Measurements from ENCODE around the gene MED15. TPM values are rescaled to one million over a fixed set of nuclear protein-coding genes. Genes with fewer than 3 reads are reported as not detected.

MED15 gene, protein sequence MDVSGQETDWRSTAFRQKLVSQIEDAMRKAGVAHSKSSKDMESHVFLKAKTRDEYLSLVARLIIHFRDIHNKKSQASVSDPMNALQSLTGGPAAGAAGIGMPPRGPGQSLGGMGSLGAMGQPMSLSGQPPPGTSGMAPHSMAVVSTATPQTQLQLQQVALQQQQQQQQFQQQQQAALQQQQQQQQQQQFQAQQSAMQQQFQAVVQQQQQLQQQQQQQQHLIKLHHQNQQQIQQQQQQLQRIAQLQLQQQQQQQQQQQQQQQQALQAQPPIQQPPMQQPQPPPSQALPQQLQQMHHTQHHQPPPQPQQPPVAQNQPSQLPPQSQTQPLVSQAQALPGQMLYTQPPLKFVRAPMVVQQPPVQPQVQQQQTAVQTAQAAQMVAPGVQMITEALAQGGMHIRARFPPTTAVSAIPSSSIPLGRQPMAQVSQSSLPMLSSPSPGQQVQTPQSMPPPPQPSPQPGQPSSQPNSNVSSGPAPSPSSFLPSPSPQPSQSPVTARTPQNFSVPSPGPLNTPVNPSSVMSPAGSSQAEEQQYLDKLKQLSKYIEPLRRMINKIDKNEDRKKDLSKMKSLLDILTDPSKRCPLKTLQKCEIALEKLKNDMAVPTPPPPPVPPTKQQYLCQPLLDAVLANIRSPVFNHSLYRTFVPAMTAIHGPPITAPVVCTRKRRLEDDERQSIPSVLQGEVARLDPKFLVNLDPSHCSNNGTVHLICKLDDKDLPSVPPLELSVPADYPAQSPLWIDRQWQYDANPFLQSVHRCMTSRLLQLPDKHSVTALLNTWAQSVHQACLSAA
- 10 to 100 TPM; 61.4 to 62.7 TPM for total RNA-seq
- polyA plus RNA-seq (2013, experiment 1 of 2): 49.1 TPM
- 45.9 TPM for polyA plus RNA-seq (2013, experiment 2 of 2)
- long read RNA-seq, experiment 1, partial matches to known transcripts: 9 of 24 reads
- long read RNA-seq, experiment 1, other reads (novel, unspliced or antisense): 9 of 24 reads
- long read RNA-seq, experiment 2, transcript MED15-203 (16 exons, 2,235 nt): minor isoform, 6 of 133 reads
- long read RNA-seq, experiment 2, transcript MED15-201 (18 exons, 3,351 nt): minor isoform, 23 of 133 reads
- long read RNA-seq, experiment 2, transcript MED15-202 (17 exons, 3,252 nt): major isoform, 56 of 133 reads
- long read RNA-seq, experiment 2, partial matches to known transcripts: 14 of 133 reads
- long read RNA-seq, experiment 2, other reads (novel, unspliced or antisense): 27 of 133 reads
- long read RNA-seq, experiment 3, transcript MED15-201 (18 exons, 3,351 nt): minor isoform, 8 of 84 reads
- long read RNA-seq, experiment 3, transcript MED15-202 (17 exons, 3,252 nt): major isoform, 24 of 84 reads
- long read RNA-seq, experiment 3, transcript MED15-222 (9 exons, 2,733 nt): minor isoform, 5 of 84 reads
- long read RNA-seq, experiment 3, partial matches to known transcripts: 12 of 84 reads
- long read RNA-seq, experiment 3, other reads (novel, unspliced or antisense): 28 of 84 reads
- long read RNA-seq, experiment 4, partial matches to known transcripts: 1 of 8 reads
- long read RNA-seq, experiment 4, other reads (novel, unspliced or antisense): 7 of 8 reads

DNA sequence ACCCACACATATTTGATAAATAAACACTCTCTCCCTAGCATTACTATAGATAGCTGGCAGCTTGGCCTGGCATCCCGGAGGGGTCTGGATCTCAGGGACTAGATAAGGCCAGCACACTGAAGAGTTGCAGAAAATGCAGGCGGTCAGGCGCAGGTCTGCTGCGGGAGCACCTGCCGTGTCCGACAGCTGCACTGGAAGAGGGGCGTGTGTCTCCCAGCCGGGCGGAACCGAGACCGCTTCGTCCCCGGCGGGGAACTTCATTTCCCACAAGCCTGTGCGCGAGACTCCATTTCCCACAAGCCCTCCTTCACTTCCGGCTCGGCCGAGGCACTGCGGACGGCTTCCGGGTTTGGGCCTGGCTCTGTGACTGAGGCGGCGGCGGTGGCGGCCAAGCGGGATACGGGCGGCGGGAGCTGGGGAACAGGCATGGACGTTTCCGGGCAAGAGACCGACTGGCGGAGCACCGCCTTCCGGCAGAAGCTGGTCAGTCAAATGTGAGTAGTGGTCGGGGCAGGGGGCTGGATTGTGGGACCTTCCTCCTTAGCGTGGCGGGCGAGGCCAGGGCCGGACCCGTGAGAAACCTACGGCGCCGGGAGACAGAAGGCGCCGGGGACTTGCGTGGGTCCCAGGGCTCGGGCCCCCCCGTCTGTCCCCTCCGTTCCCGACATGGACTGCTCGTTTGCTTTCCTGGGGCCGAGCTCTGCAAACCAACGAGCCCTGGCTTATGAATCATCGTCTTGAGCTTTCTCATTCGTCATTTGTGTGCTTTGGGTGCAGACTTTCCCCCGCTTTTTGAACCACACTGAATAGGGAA, at the start of gene MED15:
TSS of gene MED15 (plus strand) at position 358 of the 814 bp plus-strand sequence. CDS start at position 427, 69 bp downstream.
- peaks cover 4% of the 10 kb centered on the region for H3K4me1 ChIP-seq (ENCODE audit: control insufficient read depth, insufficient read depth, low read length)
- 1 to 2% methylated on average over 33 to 58 of the region's 58 CpGs for WGBS, 2 experiments (ENCODE audit: insufficient coverage in 1 of 2, insufficient read length in 1 of 2)
- Mint-ChIP-seq H3K4me1 (peaks cover 30% of the 10 kb centered on the region), H3K9me3 (no peaks in the 10 kb centered on the region), H3K27ac (peak within 1 kb of the TSS; percentile 88), H3K36me3 (ENCODE audit: low read depth) (peaks cover 5% of the 10 kb centered on the region), H3K27me3 (ENCODE audit: insufficient read depth) (no peaks in the 10 kb centered on the region), H3K4me3 (peak within 1 kb of the TSS; percentile 85)
- H3K27ac ChIP-seq (ENCODE audit: low read depth, low read length): peak within 1 kb of the TSS; percentile 82
- H3K27me3 ChIP-seq (ENCODE audit: control insufficient read depth, insufficient read depth, low read length, poor library complexity, severe bottlenecking): no peaks in the 10 kb centered on the region
- DNase-seq: peak; percentile 97
- H3K9ac ChIP-seq (ENCODE audit: extremely low read depth, low read length, poor library complexity, severe bottlenecking): peak within 1 kb of the TSS; percentile 94
- peak within 1 kb of the TSS; percentile 100 for H3K4me3 ChIP-seq (ENCODE audit: low read length)
- TF ChIP-seq, protein P1, sequence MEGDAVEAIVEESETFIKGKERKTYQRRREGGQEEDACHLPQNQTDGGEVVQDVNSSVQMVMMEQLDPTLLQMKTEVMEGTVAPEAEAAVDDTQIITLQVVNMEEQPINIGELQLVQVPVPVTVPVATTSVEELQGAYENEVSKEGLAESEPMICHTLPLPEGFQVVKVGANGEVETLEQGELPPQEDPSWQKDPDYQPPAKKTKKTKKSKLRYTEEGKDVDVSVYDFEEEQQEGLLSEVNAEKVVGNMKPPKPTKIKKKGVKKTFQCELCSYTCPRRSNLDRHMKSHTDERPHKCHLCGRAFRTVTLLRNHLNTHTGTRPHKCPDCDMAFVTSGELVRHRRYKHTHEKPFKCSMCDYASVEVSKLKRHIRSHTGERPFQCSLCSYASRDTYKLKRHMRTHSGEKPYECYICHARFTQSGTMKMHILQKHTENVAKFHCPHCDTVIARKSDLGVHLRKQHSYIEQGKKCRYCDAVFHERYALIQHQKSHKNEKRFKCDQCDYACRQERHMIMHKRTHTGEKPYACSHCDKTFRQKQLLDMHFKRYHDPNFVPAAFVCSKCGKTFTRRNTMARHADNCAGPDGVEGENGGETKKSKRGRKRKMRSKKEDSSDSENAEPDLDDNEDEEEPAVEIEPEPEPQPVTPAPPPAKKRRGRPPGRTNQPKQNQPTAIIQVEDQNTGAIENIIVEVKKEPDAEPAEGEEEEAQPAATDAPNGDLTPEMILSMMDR (conservative IDR thresholded peaks at IDR 0.05): no peak
- peaks cover 4% of the 10 kb centered on the region for H3K36me3 ChIP-seq (ENCODE audit: control insufficient read depth, insufficient read depth, low read length)
- no peaks in the 10 kb centered on the region for H3K9me3 ChIP-seq (ENCODE audit: control insufficient read depth, low read length)

DNA sequence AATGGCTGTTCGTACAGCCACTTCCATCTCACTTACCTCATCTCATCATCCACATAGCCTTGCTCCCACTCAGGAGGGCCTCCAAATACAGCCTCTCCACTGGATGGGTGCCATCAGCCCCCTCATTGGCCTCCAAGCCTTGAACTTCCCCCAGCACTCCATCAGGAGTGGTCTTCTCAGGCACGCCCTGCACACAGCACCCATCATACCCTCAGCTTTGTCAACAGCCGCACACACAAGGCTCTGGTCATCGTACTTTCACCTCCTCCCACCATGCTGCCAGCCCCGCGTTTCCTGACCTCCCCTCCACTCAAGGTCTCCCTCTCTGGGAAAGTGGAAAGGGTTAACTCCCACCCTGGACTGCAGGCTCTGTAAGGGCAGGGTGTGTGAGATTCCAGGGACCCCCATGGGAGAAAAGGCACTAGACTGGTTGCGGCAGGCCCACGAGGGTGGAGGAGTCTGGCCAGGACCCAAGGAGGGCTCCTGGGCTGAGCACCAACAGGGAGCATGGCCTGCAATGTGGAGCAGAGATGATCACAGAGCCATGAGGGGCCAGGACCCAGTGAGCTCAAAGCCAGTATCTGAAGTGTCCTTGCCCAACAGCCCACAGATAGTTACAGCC, 48.8 kb upstream of the MED15 start:
- H3K36me3 ChIP-seq (ENCODE audit: control insufficient read depth, insufficient read depth, low read length): peaks cover 18% of the 10 kb centered on the region
- Mint-ChIP-seq H3K9me3 (no peaks in the 10 kb centered on the region), H3K27ac (no peak overlapping the region), H3K4me1 (peaks cover 8% of the 10 kb centered on the region), H3K4me3 (no peak overlapping the region), H3K36me3 (ENCODE audit: low read depth) (peaks cover 15% of the 10 kb centered on the region), H3K27me3 (ENCODE audit: insufficient read depth) (peaks cover 2% of the 10 kb centered on the region)
- H3K9ac ChIP-seq (ENCODE audit: extremely low read depth, low read length, poor library complexity, severe bottlenecking): no peak overlapping the region
- no peaks in the 10 kb centered on the region for H3K27me3 ChIP-seq (ENCODE audit: control insufficient read depth, insufficient read depth, low read length, poor library complexity, severe bottlenecking)
- TF ChIP-seq, protein P1 (conservative IDR thresholded peaks at IDR 0.05): no peak
- no peaks in the 10 kb centered on the region for H3K9me3 ChIP-seq (ENCODE audit: control insufficient read depth, low read length)
- H3K27ac ChIP-seq (ENCODE audit: low read depth, low read length): no peak overlapping the region
- H3K4me1 ChIP-seq (ENCODE audit: control insufficient read depth, insufficient read depth, low read length): no peaks in the 10 kb centered on the region
- whole genome bisulfite sequencing, 2 experiments (ENCODE audit: insufficient coverage in 1 of 2, insufficient read length in 1 of 2): 94 to 100% methylated on average over 4 to 8 of the region's 8 CpGs
- no peak for DNase-seq
- no peak overlapping the region for H3K4me3 ChIP-seq (ENCODE audit: low read length)

Measured in endodermal cell (in vitro differentiated cells).